ENCODE results near the gene PSAPL1. TPM values are rescaled to one million over a fixed set of nuclear protein-coding genes. Genes with fewer than 3 reads are reported as not detected.
A peak's percentile ranks its signal among the peaks of the same experiment; 100 is the strongest.

PSAPL1 gene
- total and polyA plus RNA-seq, 9 donors, result 0.34 TPM; not detected in 8

- no peak for DNase-seq
- 90 to 92% (median 90%) methylated on average over 13 of the region's 13 CpGs for WGBS, 3 donors
- no peaks in the 10 kb centered on the region for H3K27me3 ChIP-seq
- TF ChIP-seq EP300 (IDR thresholded peaks at IDR 0.05), result no peak
- TF ChIP-seq, protein P1, sequence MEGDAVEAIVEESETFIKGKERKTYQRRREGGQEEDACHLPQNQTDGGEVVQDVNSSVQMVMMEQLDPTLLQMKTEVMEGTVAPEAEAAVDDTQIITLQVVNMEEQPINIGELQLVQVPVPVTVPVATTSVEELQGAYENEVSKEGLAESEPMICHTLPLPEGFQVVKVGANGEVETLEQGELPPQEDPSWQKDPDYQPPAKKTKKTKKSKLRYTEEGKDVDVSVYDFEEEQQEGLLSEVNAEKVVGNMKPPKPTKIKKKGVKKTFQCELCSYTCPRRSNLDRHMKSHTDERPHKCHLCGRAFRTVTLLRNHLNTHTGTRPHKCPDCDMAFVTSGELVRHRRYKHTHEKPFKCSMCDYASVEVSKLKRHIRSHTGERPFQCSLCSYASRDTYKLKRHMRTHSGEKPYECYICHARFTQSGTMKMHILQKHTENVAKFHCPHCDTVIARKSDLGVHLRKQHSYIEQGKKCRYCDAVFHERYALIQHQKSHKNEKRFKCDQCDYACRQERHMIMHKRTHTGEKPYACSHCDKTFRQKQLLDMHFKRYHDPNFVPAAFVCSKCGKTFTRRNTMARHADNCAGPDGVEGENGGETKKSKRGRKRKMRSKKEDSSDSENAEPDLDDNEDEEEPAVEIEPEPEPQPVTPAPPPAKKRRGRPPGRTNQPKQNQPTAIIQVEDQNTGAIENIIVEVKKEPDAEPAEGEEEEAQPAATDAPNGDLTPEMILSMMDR (IDR thresholded peaks at IDR 0.05), result no peak
- no peak for TF ChIP-seq POLR2A (IDR thresholded peaks at IDR 0.05)
- no peaks in the 10 kb centered on the region for H3K9me3 ChIP-seq
- intact Hi-C loops (cut with DNase I), result loop anchor here in 2 of 4 donors (5.0 kb wide), 1 partner anchor 198 kb away; the partner anchor contains the start of gene SORCS2 (in 2 of the 2)
- H3K36me3 ChIP-seq, result no peaks in the 10 kb centered on the region
- H3K4me3 ChIP-seq, result no peak overlapping the region
- H3K4me1 ChIP-seq (ENCODE audit: insufficient read depth), result peaks cover 14% of the 10 kb centered on the region
- H3K27ac ChIP-seq, result no peak overlapping the region
These were observed 44.4 kb downstream of the PSAPL1 start for GRCh38 chr4:7390336-7390735.

- 14 to 32% (median 21%) methylated on average over 12 of the region's 12 CpGs for WGBS, 3 donors
- intact Hi-C loops (cut with DNase I), result loop anchor here in 2 of 4 donors (5.0 kb wide), 1 partner anchor 197 kb away; the partner anchor contains the start of gene SORCS2 (in 2 of the 2)
- Histone ChIP-seq H3K27ac (no peak overlapping the region), H3K4me1 (ENCODE audit: insufficient read depth) (peaks cover 14% of the 10 kb centered on the region), H3K9me3 (no peaks in the 10 kb centered on the region), H3K36me3 (no peaks in the 10 kb centered on the region), H3K27me3 (no peaks in the 10 kb centered on the region), H3K4me3 (no peak overlapping the region)
- peak; percentile 41 to 71 (median 53) for DNase-seq
- TF ChIP-seq, protein P1 (IDR thresholded peaks at IDR 0.05), result no peak
- no peak for TF ChIP-seq EP300 (IDR thresholded peaks at IDR 0.05)
- TF ChIP-seq POLR2A (IDR thresholded peaks at IDR 0.05), result no peak
These were observed 45.0 kb downstream of the PSAPL1 start for GRCh38 chr4:7389719-7390118.

GRCh38 chr4:7389101-7389701 is 45.5 kb downstream of the PSAPL1 start:
- DNase-seq, result no peak
- Histone ChIP-seq H3K36me3 (no peaks in the 10 kb centered on the region), H3K9me3 (no peaks in the 10 kb centered on the region), H3K27ac (no peak overlapping the region), H3K4me1 (ENCODE audit: insufficient read depth) (peaks cover 14% of the 10 kb centered on the region), H3K4me3 (no peak overlapping the region), H3K27me3 (no peaks in the 10 kb centered on the region)
- TF ChIP-seq, protein P1 (IDR thresholded peaks at IDR 0.05), result no peak
- TF ChIP-seq EP300 (IDR thresholded peaks at IDR 0.05), result no peak
- no peak for TF ChIP-seq POLR2A (IDR thresholded peaks at IDR 0.05)
- 79 to 90% (median 83%) methylated on average over 15 of the region's 15 CpGs for WGBS, 3 donors
- intact Hi-C loops (cut with DNase I), result no loop called here

DNA sequence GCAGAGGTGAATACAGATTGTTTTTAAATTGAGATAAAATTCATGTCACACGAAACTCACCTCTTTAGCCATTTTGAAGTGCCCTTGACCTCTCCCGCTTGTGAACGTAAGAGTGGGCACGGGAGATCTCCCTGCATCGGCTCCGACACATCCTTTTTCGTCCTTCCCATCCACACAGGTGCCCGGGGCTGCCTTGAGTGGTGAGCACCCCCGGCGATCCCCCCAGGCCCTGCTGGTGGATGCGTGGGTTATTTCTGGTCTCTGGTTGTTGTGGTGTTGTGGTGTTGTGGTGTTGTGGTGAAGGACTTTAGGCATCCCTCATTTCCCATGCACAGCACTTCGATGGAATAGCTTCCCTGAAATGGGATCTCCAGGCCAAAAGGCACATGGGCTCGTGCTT is 46.1 kb downstream of the PSAPL1 start:
- H3K36me3 ChIP-seq, result no peaks in the 10 kb centered on the region
- no peak overlapping the region for H3K4me3 ChIP-seq
- 86 to 90% (median 88%) methylated on average over 13 of the region's 13 CpGs for WGBS, 3 donors
- DNase-seq, result no peak
- no peaks in the 10 kb centered on the region for H3K9me3 ChIP-seq
- H3K27ac ChIP-seq, result no peak overlapping the region
- H3K4me1 ChIP-seq (ENCODE audit: insufficient read depth), result peaks cover 14% of the 10 kb centered on the region
- TF ChIP-seq POLR2A (IDR thresholded peaks at IDR 0.05) (no peak), EP300 (IDR thresholded peaks at IDR 0.05) (no peak)
- TF ChIP-seq, protein P1 (IDR thresholded peaks at IDR 0.05), result no peak
- intact Hi-C loops (cut with DNase I), result no loop called here
- no peaks in the 10 kb centered on the region for H3K27me3 ChIP-seq

Measured in ovary (tissue), 9 donors.